NCI-H1436 treated with DMSO at 0.1 percent for 48 hours (cell line): ENCODE data around the gene SEMA4C.
"Not testable (repeated sequence)": the region's sequence is repeated elsewhere in the genome, so short reads cannot be mapped to it uniquely, and the experiment has no call there.

Experiments used
- DNase-seq: peaks from one replicate; lab custom pipeline; 2025; lab: John Stamatoyannopoulos, UW

SEMA4C gene

GRCh38 chr2:96898135-96898505, 28.2 kb upstream of the SEMA4C start:
- DNase-seq, result no peak

- DNase-seq, result no peak
These were observed 27.7 kb upstream of the SEMA4C start for GRCh38 chr2:96897491-96898134.

GRCh38 chr2:96895746-96896651, 26.1 kb upstream of the SEMA4C start:
- DNase-seq, result no peak

- DNase-seq, result no peak
These were observed 25.3 kb upstream of the SEMA4C start for GRCh38 chr2:96895032-96895745.

GRCh38 chr2:96894151-96894531, 24.3 kb upstream of the SEMA4C start:
- no peak for DNase-seq

- DNase-seq, result no peak
These were observed 23.6 kb upstream of the SEMA4C start for GRCh38 chr2:96893289-96894150.

GRCh38 chr2:96891591-96892333, 21.9 kb upstream of the SEMA4C start:
- no peak for DNase-seq

GRCh38 chr2:96890726-96891385, 21.0 kb upstream of the SEMA4C start:
- no peak for DNase-seq

- DNase-seq, result no peak
These were observed 20.4 kb upstream of the SEMA4C start for GRCh38 chr2:96890252-96890651.

- DNase-seq, result not testable (repeated sequence)
These were observed 19.6 kb upstream of the SEMA4C start for GRCh38 chr2:96889502-96889901.

- DNase-seq, result no peak
These were observed 18.5 kb upstream of the SEMA4C start for GRCh38 chr2:96888072-96889011.

GRCh38 chr2:96887493-96888012, 17.7 kb upstream of the SEMA4C start:
- no peak for DNase-seq

GRCh38 chr2:96885432-96886347, 15.8 kb upstream of the SEMA4C start:
- no peak for DNase-seq

- DNase-seq, result no peak
These were observed 14.6 kb upstream of the SEMA4C start for GRCh38 chr2:96884299-96885094.

GRCh38 chr2:96883306-96883705, 13.4 kb upstream of the SEMA4C start:
- no peak for DNase-seq

- no peak for DNase-seq
These were observed 13.0 kb upstream of the SEMA4C start for GRCh38 chr2:96882906-96883305.

GRCh38 chr2:96882230-96882629, 12.3 kb upstream of the SEMA4C start:
- DNase-seq, result no peak
